DOHH2 (cell line): ENCODE measurements around the gene TRAF1.

Source experiments
- H3F3A ChIP-seq: fragments of 200-600 bp; sonication (generic), shearing (Covaris generic); 2 replicates; pipeline ENCODE4 v1.6.0; 2016; ENCODE audit warnings: antibody characterized with exemption, mild to moderate bottlenecking; ENCODE audit not compliant: control insufficient read depth, insufficient read depth
- H3K27ac ChIP-seq: fragments of 200-600 bp; sonication (generic); 2 replicates; pipeline ENCODE4 v1.5.1; 2014; ENCODE audit warnings: low read depth, mild to moderate bottlenecking, low read length, moderate library complexity
- H3K27me3 ChIP-seq: fragments of 200-600 bp; sonication (generic); 2 replicates; pipeline ENCODE4 v1.6.1; 2014; ENCODE audit warnings: mild to moderate bottlenecking, low read length, mixed read lengths; ENCODE audit not compliant: control insufficient read depth
- H3K36me3 ChIP-seq: fragments of 200-600 bp; sonication (generic); 2 replicates; pipeline ENCODE4 v1.6.1; 2014; ENCODE audit warnings: mild to moderate bottlenecking, low read length, moderate library complexity, mixed read lengths; ENCODE audit not compliant: control insufficient read depth
- H3K4me1 ChIP-seq: fragments of 200-600 bp; sonication (generic); 2 replicates; pipeline ENCODE4 v1.6.1; 2014; ENCODE audit warnings: mild to moderate bottlenecking, low read length, mixed read lengths; ENCODE audit not compliant: control insufficient read depth
- H3K4me2 ChIP-seq: fragments of 200-600 bp; sonication (generic); 2 replicates; pipeline ENCODE4 v1.6.0; 2014; ENCODE audit warnings: mild to moderate bottlenecking, low read length, moderate library complexity
- H3K4me3 ChIP-seq: fragments of 200-600 bp; sonication (generic); 2 replicates; pipeline ENCODE4 v1.5.1; 2014; ENCODE audit warnings: mild to moderate bottlenecking, low read length, mixed read lengths
- H3K79me2 ChIP-seq: fragments of 200-600 bp; sonication (generic); 2 replicates; pipeline ENCODE4 v1.6.1; 2014; ENCODE audit warnings: mild to moderate bottlenecking, low read length, mixed read lengths; ENCODE audit not compliant: control insufficient read depth
- H3K9me2 ChIP-seq: fragments of 200-600 bp; sonication (generic); replicated peaks from 2 replicates; pipeline ENCODE4 v1.6.1; 2014; ENCODE audit warnings: mild to moderate bottlenecking, low read length, mixed read lengths; ENCODE audit not compliant: control insufficient read depth
- H3K9me3 ChIP-seq: fragments of 200-600 bp; sonication (generic); 2 replicates; pipeline ENCODE4 v1.6.1; 2014; ENCODE audit warnings: antibody characterized with exemption, low read length, mixed read lengths; ENCODE audit not compliant: control insufficient read depth, insufficient read depth
- H4K20me1 ChIP-seq: fragments of 200-600 bp; sonication (generic); 2 replicates; pipeline ENCODE4 v1.6.0; 2014; ENCODE audit warnings: low read depth, mild to moderate bottlenecking, antibody characterized with exemption, low read length, moderate library complexity; ENCODE audit not compliant: control insufficient read depth, insufficient read depth
- EZH2phosphoT487 ChIP-seq: fragments of 200-600 bp; sonication (generic); IDR thresholded peaks from 2 replicates; pipeline ENCODE4 v1.6.1; 2017; ENCODE audit warnings: borderline replicate concordance, mild to moderate bottlenecking, antibody characterized with exemption, low read length, moderate library complexity, mixed read lengths
- TF ChIP-seq, protein P1 (sequence below): fragments of 200-600 bp; sonication (generic); IDR thresholded peaks from one replicate; pipeline ENCODE4 v1.5.1; 2014; ENCODE audit warnings: antibody characterized with exemption, mild to moderate bottlenecking, low read depth, low read length; ENCODE audit not compliant: poor library complexity, severe bottlenecking

Gene TRAF1

GRCh38 chr9:120893611-120894307, 32.8 kb downstream of the TRAF1 start:
- Histone ChIP-seq H3K9me3 (no peaks in the 10 kb centered on the region), H3K4me2 (peak overlapping the region; percentile 92), H3K4me3 (peak overlapping the region; percentile 44), H3K27ac (peak overlapping the region; percentile 100), H3K9me2 (no peaks in the 10 kb centered on the region), H4K20me1 (no peaks in the 10 kb centered on the region), H3F3A (peaks cover 47% of the 10 kb centered on the region), H3K79me2 (no peaks in the 10 kb centered on the region), H3K36me3 (peaks cover 6% of the 10 kb centered on the region; the same call in 1 of the 2 replicates), H3K27me3 (no peaks in the 10 kb centered on the region), H3K4me1 (peaks cover 97% of the 10 kb centered on the region)
- TF ChIP-seq EZH2phosphoT487: no peak
- TF ChIP-seq, protein P1, sequence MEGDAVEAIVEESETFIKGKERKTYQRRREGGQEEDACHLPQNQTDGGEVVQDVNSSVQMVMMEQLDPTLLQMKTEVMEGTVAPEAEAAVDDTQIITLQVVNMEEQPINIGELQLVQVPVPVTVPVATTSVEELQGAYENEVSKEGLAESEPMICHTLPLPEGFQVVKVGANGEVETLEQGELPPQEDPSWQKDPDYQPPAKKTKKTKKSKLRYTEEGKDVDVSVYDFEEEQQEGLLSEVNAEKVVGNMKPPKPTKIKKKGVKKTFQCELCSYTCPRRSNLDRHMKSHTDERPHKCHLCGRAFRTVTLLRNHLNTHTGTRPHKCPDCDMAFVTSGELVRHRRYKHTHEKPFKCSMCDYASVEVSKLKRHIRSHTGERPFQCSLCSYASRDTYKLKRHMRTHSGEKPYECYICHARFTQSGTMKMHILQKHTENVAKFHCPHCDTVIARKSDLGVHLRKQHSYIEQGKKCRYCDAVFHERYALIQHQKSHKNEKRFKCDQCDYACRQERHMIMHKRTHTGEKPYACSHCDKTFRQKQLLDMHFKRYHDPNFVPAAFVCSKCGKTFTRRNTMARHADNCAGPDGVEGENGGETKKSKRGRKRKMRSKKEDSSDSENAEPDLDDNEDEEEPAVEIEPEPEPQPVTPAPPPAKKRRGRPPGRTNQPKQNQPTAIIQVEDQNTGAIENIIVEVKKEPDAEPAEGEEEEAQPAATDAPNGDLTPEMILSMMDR: no peak

GRCh38 chr9:120892748-120893610, 33.6 kb downstream of the TRAF1 start:
- Histone ChIP-seq H3K9me2 (no peaks in the 10 kb centered on the region), H4K20me1 (no peaks in the 10 kb centered on the region), H3F3A (peaks cover 47% of the 10 kb centered on the region), H3K27me3 (no peaks in the 10 kb centered on the region), H3K27ac (peak overlapping the region; percentile 100), H3K4me3 (peak overlapping the region; percentile 44), H3K4me2 (peak overlapping the region; percentile 92), H3K4me1 (peaks cover 96% of the 10 kb centered on the region), H3K36me3 (peaks cover 6% of the 10 kb centered on the region; the same call in 1 of the 2 replicates), H3K79me2 (no peaks in the 10 kb centered on the region), H3K9me3 (no peaks in the 10 kb centered on the region)
- TF ChIP-seq, protein P1: no peak
- TF ChIP-seq EZH2phosphoT487: no peak

- Histone ChIP-seq H3K4me3 (peak overlapping the region; percentile 60), H3F3A (peaks cover 47% of the 10 kb centered on the region), H3K79me2 (no peaks in the 10 kb centered on the region), H3K27ac (peak overlapping the region; percentile 100), H3K4me2 (peak overlapping the region; percentile 92), H3K9me2 (no peaks in the 10 kb centered on the region), H3K36me3 (peaks cover 6% of the 10 kb centered on the region; the same call in 1 of the 2 replicates), H4K20me1 (no peaks in the 10 kb centered on the region), H3K9me3 (no peaks in the 10 kb centered on the region), H3K4me1 (peaks cover 95% of the 10 kb centered on the region), H3K27me3 (no peaks in the 10 kb centered on the region)
- TF ChIP-seq, protein P1: no peak
- no peak for TF ChIP-seq EZH2phosphoT487
Observed at GRCh38 chr9:120891884-120892747, 34.5 kb downstream of the TRAF1 start.
